Measurements from ENCODE around the gene PLEKHG4B. TPM values are rescaled to one million over a fixed set of nuclear protein-coding genes. Genes with fewer than 3 reads are reported as not detected.
"Not testable (repeated sequence)": the region's sequence is repeated elsewhere in the genome, so short reads cannot be mapped to it uniquely, and the experiment has no call there.

Gene PLEKHG4B
- total RNA-seq, 1 donor from 2014 or later: 22.0 TPM

- no peak for TF ChIP-seq CTCF (conservative IDR thresholded peaks at IDR 0.05)
- Mint-ChIP-seq H3K36me3 (ENCODE audit: low read depth) (peaks cover 4% of the 10 kb centered on the region), H3K9me3 (peaks cover 3% of the 10 kb centered on the region), H3K27me3 (ENCODE audit: low read depth) (peaks cover 69% of the 10 kb centered on the region), H3K27ac (ENCODE audit: unreplicated experiment) (no peak overlapping the region), H3K4me3 (no peak overlapping the region), H3K4me1 (peaks cover 10% of the 10 kb centered on the region)
- DNase-seq (ENCODE audit: low read depth, low spot score): no peak
Measured at GRCh38 chr5:56561-57290, 35.2 kb upstream of the PLEKHG4B start.

- not testable (repeated sequence) for DNase-seq (ENCODE audit: low read depth, low spot score); H3K4me3 Mint-ChIP-seq; H3K4me1 Mint-ChIP-seq; H3K27ac Mint-ChIP-seq (ENCODE audit: unreplicated experiment); H3K9me3 Mint-ChIP-seq; H3K36me3 Mint-ChIP-seq (ENCODE audit: low read depth)
- H3K27me3 Mint-ChIP-seq (ENCODE audit: low read depth): peaks cover 74% of the 10 kb centered on the region
Measured at GRCh38 chr5:60250-60649, 31.7 kb upstream of the PLEKHG4B start.

GRCh38 chr5:70440-70839 lies 21.5 kb upstream of the PLEKHG4B start:
- H3K4me3 Mint-ChIP-seq: no peak overlapping the region
- no peak for TF ChIP-seq CTCF (conservative IDR thresholded peaks at IDR 0.05)
- DNase-seq (ENCODE audit: low read depth, low spot score): no peak
- no peak overlapping the region for H3K27ac Mint-ChIP-seq (ENCODE audit: unreplicated experiment)
- H3K36me3 Mint-ChIP-seq (ENCODE audit: low read depth): peaks cover 8% of the 10 kb centered on the region
- peaks cover 9% of the 10 kb centered on the region for H3K27me3 Mint-ChIP-seq (ENCODE audit: low read depth)
- no peaks in the 10 kb centered on the region for H3K4me1 Mint-ChIP-seq
- peaks cover 7% of the 10 kb centered on the region for H3K9me3 Mint-ChIP-seq

GRCh38 chr5:72316-73180 lies 19.4 kb upstream of the PLEKHG4B start:
- H3K4me3 Mint-ChIP-seq; DNase-seq (ENCODE audit: low read depth, low spot score); H3K27me3 Mint-ChIP-seq (ENCODE audit: low read depth); H3K27ac Mint-ChIP-seq (ENCODE audit: unreplicated experiment); H3K9me3 Mint-ChIP-seq; H3K36me3 Mint-ChIP-seq (ENCODE audit: low read depth): not testable (repeated sequence)
- peaks cover 20% of the 10 kb centered on the region for H3K4me1 Mint-ChIP-seq

GRCh38 chr5:73181-73447 lies 18.9 kb upstream of the PLEKHG4B start:
- H3K4me1 Mint-ChIP-seq: peaks cover 26% of the 10 kb centered on the region
- H3K27me3 Mint-ChIP-seq (ENCODE audit: low read depth); H3K36me3 Mint-ChIP-seq (ENCODE audit: low read depth); H3K9me3 Mint-ChIP-seq; H3K27ac Mint-ChIP-seq (ENCODE audit: unreplicated experiment); DNase-seq (ENCODE audit: low read depth, low spot score); H3K4me3 Mint-ChIP-seq: not testable (repeated sequence)

- H3K27me3 Mint-ChIP-seq (ENCODE audit: low read depth): peaks cover 2% of the 10 kb centered on the region
- H3K4me1 Mint-ChIP-seq: peaks cover 34% of the 10 kb centered on the region
- no peak overlapping the region for H3K27ac Mint-ChIP-seq (ENCODE audit: unreplicated experiment)
- H3K36me3 Mint-ChIP-seq (ENCODE audit: low read depth): no peaks in the 10 kb centered on the region
- no peak for TF ChIP-seq CTCF (conservative IDR thresholded peaks at IDR 0.05)
- no peaks in the 10 kb centered on the region for H3K9me3 Mint-ChIP-seq
- DNase-seq (ENCODE audit: low read depth, low spot score): no peak
- no peak overlapping the region for H3K4me3 Mint-ChIP-seq
Measured at GRCh38 chr5:73768-74502, 18.0 kb upstream of the PLEKHG4B start.

All from neural crest cell (in vitro differentiated cells).